ENCODE results near the gene MLXIP. TPM values are rescaled to one million over a fixed set of nuclear protein-coding genes. Genes with fewer than 3 reads are reported as not detected.

The MLXIP gene
- total RNA-seq, 1 experiment from 2014 or later = 32.4 TPM

DNA sequence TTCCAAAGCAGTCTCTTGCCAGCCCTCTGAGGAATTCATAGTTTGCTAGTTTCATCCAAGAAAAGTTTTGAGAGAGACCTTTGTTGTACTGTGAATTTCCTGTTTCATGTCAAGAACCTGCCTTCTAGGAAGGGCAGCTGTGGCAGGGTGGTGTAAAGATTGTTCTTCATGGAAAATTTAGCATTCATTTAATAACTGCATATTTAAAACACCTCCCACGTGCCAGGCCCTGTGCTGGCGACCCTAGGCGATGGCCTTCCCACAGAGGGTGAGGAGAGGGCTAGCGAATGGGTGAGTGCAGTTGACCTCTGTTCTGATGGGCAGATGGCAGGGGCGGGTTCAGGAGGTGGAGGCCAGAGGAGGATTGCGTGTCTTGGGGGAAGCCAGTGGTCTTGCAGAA is 43.2 kb downstream of the MLXIP start:
- H3K36me3 Mint-ChIP-seq (ENCODE audit: insufficient read depth in 1 of 3, low read depth in 3 of 3) = peaks cover 0 to 2% (median 0%) of the 10 kb centered on the region in 3 experiments; a peak in 1 of 7 replicates
- no peaks in the 10 kb centered on the region for H3K9me3 Mint-ChIP-seq
- Histone ChIP-seq H2BK5ac (ENCODE audit: insufficient read length, low read length) (no peak overlapping the region), H3K56ac (ENCODE audit: insufficient read length, low read depth, low read length) (no peak overlapping the region), H2BK12ac (ENCODE audit: insufficient read length, low read depth, low read length) (no peak overlapping the region), H4K91ac (ENCODE audit: insufficient read length, low read depth, low read length) (no peak overlapping the region), H3K27me3 (ENCODE audit: insufficient read depth, low read length) (no peaks in the 10 kb centered on the region), H3K23ac (ENCODE audit: insufficient read length, low read depth, low read length) (no peak overlapping the region), H3K4me1 (ENCODE audit: insufficient read depth, low read length) (0 out of 2 replicates have a peak, but pooled peaks cover 2% of the 10 kb centered on the region), H3K79me1 (ENCODE audit: insufficient read depth, low read depth, low read length, poor library complexity, severe bottlenecking) (no peaks in the 10 kb centered on the region), H3K23me2 (ENCODE audit: insufficient read length, low read depth, low read length, poor library complexity, severe bottlenecking) (no peaks in the 10 kb centered on the region), H3K14ac (ENCODE audit: insufficient read depth, low read length) (no peak overlapping the region), H3K27ac (ENCODE audit: insufficient read length, low read depth, low read length) (no peak overlapping the region), H4K8ac (replicated peaks; ENCODE audit: insufficient read length, low read depth, low read length) (no peak overlapping the region), H3K4ac (ENCODE audit: low read depth, low read length) (no peak overlapping the region), H2BK20ac (ENCODE audit: low read depth, low read length, poor library complexity, severe bottlenecking) (no peak overlapping the region), H2AFZ (ENCODE audit: low read length) (no peak overlapping the region), H3K79me2 (ENCODE audit: insufficient read depth, low read length) (no peaks in the 10 kb centered on the region; the same call in 1 of the 2 replicates), H3T11ph (ENCODE audit: low read length) (no peak overlapping the region), H4K20me1 (ENCODE audit: control insufficient read depth, insufficient read depth, insufficient read length) (no peaks in the 10 kb centered on the region), H3K4me2 (ENCODE audit: insufficient read depth, insufficient read length, low read length) (no peak overlapping the region), H3K9me3 (ENCODE audit: control insufficient read depth, low read depth, low read length) (no peaks in the 10 kb centered on the region), H3K18ac (ENCODE audit: insufficient read length, low read depth, low read length) (no peak overlapping the region), H2BK15ac (ENCODE audit: low read depth, low read length) (no peak overlapping the region), H2BK120ac (ENCODE audit: low read depth, low read length, poor library complexity, severe bottlenecking) (no peak overlapping the region), H3K9ac (ENCODE audit: extremely low read depth, insufficient read length, low read length) (no peak overlapping the region), H4K5ac (ENCODE audit: insufficient read length, low read depth, low read length) (no peak overlapping the region), H2AK5ac (ENCODE audit: insufficient read length, low read length) (no peak overlapping the region)
- H3K4me3 Mint-ChIP-seq = no peak overlapping the region
- no peaks in the 10 kb centered on the region for H3K27me3 Mint-ChIP-seq (ENCODE audit: low read depth)
- WGBS (ENCODE audit: extremely low coverage, insufficient read length, low lambda C conversion rate) = no CpG with 5 or more reads among the region's 6 CpGs
- DNase-seq = no peak
- peaks cover 16% of the 10 kb centered on the region in 2 experiments for H3K4me1 Mint-ChIP-seq
- TF ChIP-seq, protein P1, sequence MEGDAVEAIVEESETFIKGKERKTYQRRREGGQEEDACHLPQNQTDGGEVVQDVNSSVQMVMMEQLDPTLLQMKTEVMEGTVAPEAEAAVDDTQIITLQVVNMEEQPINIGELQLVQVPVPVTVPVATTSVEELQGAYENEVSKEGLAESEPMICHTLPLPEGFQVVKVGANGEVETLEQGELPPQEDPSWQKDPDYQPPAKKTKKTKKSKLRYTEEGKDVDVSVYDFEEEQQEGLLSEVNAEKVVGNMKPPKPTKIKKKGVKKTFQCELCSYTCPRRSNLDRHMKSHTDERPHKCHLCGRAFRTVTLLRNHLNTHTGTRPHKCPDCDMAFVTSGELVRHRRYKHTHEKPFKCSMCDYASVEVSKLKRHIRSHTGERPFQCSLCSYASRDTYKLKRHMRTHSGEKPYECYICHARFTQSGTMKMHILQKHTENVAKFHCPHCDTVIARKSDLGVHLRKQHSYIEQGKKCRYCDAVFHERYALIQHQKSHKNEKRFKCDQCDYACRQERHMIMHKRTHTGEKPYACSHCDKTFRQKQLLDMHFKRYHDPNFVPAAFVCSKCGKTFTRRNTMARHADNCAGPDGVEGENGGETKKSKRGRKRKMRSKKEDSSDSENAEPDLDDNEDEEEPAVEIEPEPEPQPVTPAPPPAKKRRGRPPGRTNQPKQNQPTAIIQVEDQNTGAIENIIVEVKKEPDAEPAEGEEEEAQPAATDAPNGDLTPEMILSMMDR (conservative IDR thresholded peaks at IDR 0.05) = no peak
- peak overlapping the region in 2 of 3 experiments; percentile 23 to 42; a peak in 4 of 7 replicates for H3K27ac Mint-ChIP-seq

Data from H9 (cell line).